Karpas-422 (cell line): Measurements from ENCODE around the gene HDAC9. TPM values are rescaled to one million over a fixed set of nuclear protein-coding genes. Genes with fewer than 3 reads are reported as not detected.

Source experiments
- DNase-seq: peaks from one replicate; pipeline ENCODE4 v3.0.0-alpha.2; 2015
- H2AFZ ChIP-seq: fragments of 200-600 bp; sonication (generic); 2 replicates; pipeline ENCODE4 v1.6.1; 2014; ENCODE audit warnings: antibody characterized with exemption, low read length, mixed read lengths
- H3K27ac ChIP-seq: fragments of 200-600 bp; sonication (generic); 2 replicates; pipeline ENCODE4 v1.5.1; 2014; ENCODE audit warnings: mild to moderate bottlenecking, low read length, moderate library complexity
- H3K27me3 ChIP-seq: fragments of 200-600 bp; sonication (generic); 2 replicates; pipeline ENCODE4 v1.6.1; 2014; ENCODE audit warnings: low read length, mixed read lengths
- H3K36me3 ChIP-seq: fragments of 200-600 bp; sonication (generic); 2 replicates; pipeline ENCODE4 v1.6.1; 2014; ENCODE audit warnings: low read length, mixed read lengths; ENCODE audit not compliant: insufficient read depth
- H3K4me1 ChIP-seq: fragments of 200-600 bp; sonication (generic); 2 replicates; pipeline ENCODE4 v1.6.1; 2014; ENCODE audit warnings: mild to moderate bottlenecking, low read length, mixed read lengths
- H3K4me2 ChIP-seq: fragments of 200-600 bp; sonication (generic); 2 replicates; pipeline ENCODE4 v1.6.1; 2014; ENCODE audit warnings: low read length, low read depth, mild to moderate bottlenecking; ENCODE audit not compliant: poor library complexity, severe bottlenecking
- H3K4me3 ChIP-seq: fragments of 200-600 bp; sonication (generic); 2 replicates; pipeline ENCODE4 v1.5.1; 2014; ENCODE audit warnings: mild to moderate bottlenecking, antibody characterized with exemption, low read length, mixed read lengths
- H3K79me2 ChIP-seq: fragments of 200-600 bp; sonication (generic); 2 replicates; pipeline ENCODE4 v1.6.1; 2014; ENCODE audit warnings: mild to moderate bottlenecking, low read length, mixed read lengths
- H3K9ac ChIP-seq: fragments of 200-600 bp; sonication (generic); 2 replicates; pipeline ENCODE4 v1.6.0; 2014; ENCODE audit warnings: low read length
- H3K9me2 ChIP-seq: fragments of 200-600 bp; sonication (generic), shearing (Covaris generic); replicated peaks from 2 replicates; pipeline ENCODE4 v1.6.0; 2014; ENCODE audit warnings: mild to moderate bottlenecking, low read length, moderate library complexity; ENCODE audit not compliant: insufficient read depth
- H3K9me3 ChIP-seq: fragments of 300-700, 200-600 bp; sonication (generic); 2 replicates; pipeline ENCODE4 v1.6.1; 2014; ENCODE audit warnings: low read length, mixed read lengths
- H4K20me1 ChIP-seq: fragments of 200-600 bp; sonication (generic); 2 replicates; pipeline ENCODE4 v1.6.1; 2014; ENCODE audit warnings: mild to moderate bottlenecking, antibody characterized with exemption, low read length, low read depth; ENCODE audit not compliant: insufficient read depth
- total RNA-seq: library from RNA; depleted of rRNA; stranded (reverse); fragments of >200 nt; shearing (Covaris generic); gene quantifications from 2 replicates; pipeline ENCODE4 v1.2.3, GENCODE V29; 2014; ENCODE audit warnings: low replicate concordance

The HDAC9 gene
- total RNA-seq, 1 experiment from 2014 or later: 5.2 TPM

GRCh38 chr7:18461785-18462467 is 33.6 kb upstream of the HDAC9 start:
- Histone ChIP-seq H3K9me2 (no peaks in the 10 kb centered on the region), H3K4me2 (no peak overlapping the region), H3K27me3 (no peaks in the 10 kb centered on the region), H2AFZ (no peak overlapping the region), H3K4me3 (no peak overlapping the region), H3K27ac (no peak overlapping the region), H3K4me1 (peaks cover 23% of the 10 kb centered on the region), H3K36me3 (no peaks in the 10 kb centered on the region), H3K9me3 (no peaks in the 10 kb centered on the region), H3K79me2 (no peaks in the 10 kb centered on the region), H4K20me1 (no peaks in the 10 kb centered on the region), H3K9ac (no peak overlapping the region)
- no peak for DNase-seq

GRCh38 chr7:18464830-18465229 is 30.7 kb upstream of the HDAC9 start:
- Histone ChIP-seq H3K9me3 (no peaks in the 10 kb centered on the region), H4K20me1 (no peaks in the 10 kb centered on the region), H3K9ac (no peak overlapping the region), H3K4me3 (no peak overlapping the region), H3K27ac (no peak overlapping the region), H3K36me3 (no peaks in the 10 kb centered on the region), H3K27me3 (no peaks in the 10 kb centered on the region), H3K79me2 (no peaks in the 10 kb centered on the region), H3K4me1 (peaks cover 13% of the 10 kb centered on the region), H3K9me2 (no peaks in the 10 kb centered on the region), H3K4me2 (no peak overlapping the region), H2AFZ (no peak overlapping the region; the same call in 1 of the 2 replicates)
- no peak for DNase-seq

- no peaks in the 10 kb centered on the region for H3K9me2 ChIP-seq
- no peak overlapping the region for H3K9ac ChIP-seq
- H2AFZ ChIP-seq: no peak overlapping the region
- DNase-seq: no peak
- H3K4me3 ChIP-seq: no peak overlapping the region
- H3K4me2 ChIP-seq: no peak overlapping the region
- H3K4me1 ChIP-seq: peaks cover 4% of the 10 kb centered on the region; the same call in 1 of the 2 replicates
- no peaks in the 10 kb centered on the region for H3K9me3 ChIP-seq
- H3K79me2 ChIP-seq: no peaks in the 10 kb centered on the region
- no peaks in the 10 kb centered on the region for H3K36me3 ChIP-seq
- H3K27ac ChIP-seq: no peak overlapping the region
- no peaks in the 10 kb centered on the region for H4K20me1 ChIP-seq
- H3K27me3 ChIP-seq: no peaks in the 10 kb centered on the region
Observed at GRCh38 chr7:18467011-18467410, 28.5 kb upstream of the HDAC9 start.

GRCh38 chr7:18468795-18469194 is 26.8 kb upstream of the HDAC9 start:
- H3K27me3 ChIP-seq: no peaks in the 10 kb centered on the region
- no peak for DNase-seq
- no peak overlapping the region for H3K27ac ChIP-seq
- no peaks in the 10 kb centered on the region for H3K9me2 ChIP-seq
- H3K4me1 ChIP-seq: peaks cover 4% of the 10 kb centered on the region; the same call in 1 of the 2 replicates
- no peaks in the 10 kb centered on the region for H3K79me2 ChIP-seq
- H3K9me3 ChIP-seq: no peaks in the 10 kb centered on the region
- no peaks in the 10 kb centered on the region for H4K20me1 ChIP-seq
- no peak overlapping the region for H3K4me3 ChIP-seq
- no peak overlapping the region for H3K4me2 ChIP-seq
- H3K9ac ChIP-seq: no peak overlapping the region
- no peaks in the 10 kb centered on the region for H3K36me3 ChIP-seq
- no peak overlapping the region for H2AFZ ChIP-seq

- H4K20me1 ChIP-seq: no peaks in the 10 kb centered on the region
- H2AFZ ChIP-seq: no peak overlapping the region
- H3K4me3 ChIP-seq: no peak overlapping the region
- H3K36me3 ChIP-seq: no peaks in the 10 kb centered on the region
- H3K4me2 ChIP-seq: no peak overlapping the region
- H3K9ac ChIP-seq: no peak overlapping the region
- no peak overlapping the region for H3K27ac ChIP-seq
- DNase-seq: no peak
- H3K79me2 ChIP-seq: no peaks in the 10 kb centered on the region
- no peaks in the 10 kb centered on the region for H3K9me2 ChIP-seq
- H3K4me1 ChIP-seq: peaks cover 4% of the 10 kb centered on the region; the same call in 1 of the 2 replicates
- H3K9me3 ChIP-seq: no peaks in the 10 kb centered on the region
- no peaks in the 10 kb centered on the region for H3K27me3 ChIP-seq
Observed at GRCh38 chr7:18469316-18469715, 26.2 kb upstream of the HDAC9 start.

- Histone ChIP-seq H2AFZ (no peak overlapping the region), H3K79me2 (no peaks in the 10 kb centered on the region)
Observed at GRCh38 chr7:18471476-18472160, 23.9 kb upstream of the HDAC9 start.

GRCh38 chr7:18472161-18472483 is 23.4 kb upstream of the HDAC9 start:
- H3K9ac ChIP-seq: no peak overlapping the region
- no peaks in the 10 kb centered on the region for H3K9me3 ChIP-seq
- H4K20me1 ChIP-seq: no peaks in the 10 kb centered on the region
- no peak overlapping the region for H2AFZ ChIP-seq
- no peak overlapping the region for H3K4me2 ChIP-seq
- no peaks in the 10 kb centered on the region for H3K9me2 ChIP-seq
- no peaks in the 10 kb centered on the region for H3K27me3 ChIP-seq
- no peak overlapping the region for H3K27ac ChIP-seq
- H3K79me2 ChIP-seq: no peaks in the 10 kb centered on the region
- H3K4me3 ChIP-seq: no peak overlapping the region
- H3K4me1 ChIP-seq: no peaks in the 10 kb centered on the region
- no peak for DNase-seq
- H3K36me3 ChIP-seq: no peaks in the 10 kb centered on the region

More at GRCh38 chr7:18471476-18472160, 23.9 kb upstream of the HDAC9 start:
- Histone ChIP-seq H3K27me3 (no peaks in the 10 kb centered on the region), H3K9ac (no peak overlapping the region), H3K4me2 (no peak overlapping the region), H4K20me1 (no peaks in the 10 kb centered on the region), H3K9me3 (no peaks in the 10 kb centered on the region), H3K4me3 (no peak overlapping the region), H3K36me3 (no peaks in the 10 kb centered on the region), H3K4me1 (no peaks in the 10 kb centered on the region), H3K27ac (no peak overlapping the region), H3K9me2 (no peaks in the 10 kb centered on the region)
- no peak for DNase-seq

GRCh38 chr7:18473119-18473518 is 22.4 kb upstream of the HDAC9 start:
- Histone ChIP-seq H3K4me1 (no peaks in the 10 kb centered on the region), H3K36me3 (no peaks in the 10 kb centered on the region), H3K9ac (no peak overlapping the region), H3K79me2 (no peaks in the 10 kb centered on the region), H3K9me2 (no peaks in the 10 kb centered on the region), H2AFZ (no peak overlapping the region), H3K4me3 (no peak overlapping the region), H3K4me2 (no peak overlapping the region), H3K9me3 (no peaks in the 10 kb centered on the region), H3K27ac (no peak overlapping the region), H4K20me1 (no peaks in the 10 kb centered on the region), H3K27me3 (no peaks in the 10 kb centered on the region)
- DNase-seq: no peak
